ENCODE measurements around the gene EDARADD. TPM values are rescaled to one million over a fixed set of nuclear protein-coding genes. Genes with fewer than 3 reads are reported as not detected.

Gene EDARADD
- total RNA-seq, 1 donor from 2014 or later: 17.0 TPM

- no peak for DNase-seq (ENCODE audit: low spot score in 2 of 2, unreplicated experiment in 2 of 2)
- Mint-ChIP-seq H3K4me1 (peaks cover 40% of the 10 kb centered on the region), H3K36me3 (peaks cover 8% of the 10 kb centered on the region)
These were observed 40.3 kb upstream of the EDARADD start for GRCh38 chr1:236353813-236354212.

GRCh38 chr1:236354330-236355147 lies 39.5 kb upstream of the EDARADD start:
- H3K27me3 Mint-ChIP-seq (ENCODE audit: low read depth): no peaks in the 10 kb centered on the region
- H3K36me3 Mint-ChIP-seq: peaks cover 9% of the 10 kb centered on the region
- H3K4me3 Mint-ChIP-seq: no peak overlapping the region
- H3K9me3 Mint-ChIP-seq: peaks cover 21% of the 10 kb centered on the region
- no peak overlapping the region for H3K27ac Mint-ChIP-seq
- no peak for TF ChIP-seq CTCF (IDR thresholded peaks at IDR 0.05; ENCODE audit: unreplicated experiment)
- DNase-seq (ENCODE audit: low spot score in 2 of 2, unreplicated experiment in 2 of 2): no peak
- H3K4me1 Mint-ChIP-seq: peaks cover 38% of the 10 kb centered on the region

More at GRCh38 chr1:236353813-236354212, 40.3 kb upstream of the EDARADD start:
- no peak for TF ChIP-seq CTCF (IDR thresholded peaks at IDR 0.05; ENCODE audit: unreplicated experiment)
- Mint-ChIP-seq H3K27me3 (ENCODE audit: low read depth) (no peaks in the 10 kb centered on the region), H3K27ac (peak overlapping the region; percentile 30), H3K9me3 (peaks cover 14% of the 10 kb centered on the region), H3K4me3 (no peak overlapping the region)

DNA sequence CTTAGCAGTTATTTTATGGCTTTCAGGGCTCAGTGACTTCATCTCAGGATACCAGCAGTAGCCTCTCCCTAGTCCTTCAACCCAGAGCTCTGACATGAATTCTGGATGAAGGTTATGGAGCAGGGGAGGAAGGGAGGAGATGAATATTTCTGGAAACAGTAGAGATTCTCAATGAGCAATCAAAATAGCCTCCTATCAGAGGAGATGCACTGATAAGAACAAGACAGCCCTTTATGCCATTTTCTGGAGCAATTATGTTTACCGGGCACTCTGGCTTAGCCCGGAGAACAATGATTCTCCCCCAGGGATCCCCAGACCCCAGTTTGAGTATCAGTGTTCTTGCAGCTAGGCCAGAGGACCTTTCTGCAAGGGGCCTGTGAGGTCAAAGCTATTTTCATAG lies 37.9 kb upstream of the EDARADD start:
- Mint-ChIP-seq H3K27ac (no peak overlapping the region), H3K36me3 (peaks cover 9% of the 10 kb centered on the region), H3K4me1 (peaks cover 28% of the 10 kb centered on the region), H3K27me3 (ENCODE audit: low read depth) (no peaks in the 10 kb centered on the region), H3K4me3 (no peak overlapping the region), H3K9me3 (peaks cover 21% of the 10 kb centered on the region)
- no peak for DNase-seq (ENCODE audit: low spot score in 2 of 2, unreplicated experiment in 2 of 2)
- no peak for TF ChIP-seq CTCF (IDR thresholded peaks at IDR 0.05; ENCODE audit: unreplicated experiment)

DNA sequence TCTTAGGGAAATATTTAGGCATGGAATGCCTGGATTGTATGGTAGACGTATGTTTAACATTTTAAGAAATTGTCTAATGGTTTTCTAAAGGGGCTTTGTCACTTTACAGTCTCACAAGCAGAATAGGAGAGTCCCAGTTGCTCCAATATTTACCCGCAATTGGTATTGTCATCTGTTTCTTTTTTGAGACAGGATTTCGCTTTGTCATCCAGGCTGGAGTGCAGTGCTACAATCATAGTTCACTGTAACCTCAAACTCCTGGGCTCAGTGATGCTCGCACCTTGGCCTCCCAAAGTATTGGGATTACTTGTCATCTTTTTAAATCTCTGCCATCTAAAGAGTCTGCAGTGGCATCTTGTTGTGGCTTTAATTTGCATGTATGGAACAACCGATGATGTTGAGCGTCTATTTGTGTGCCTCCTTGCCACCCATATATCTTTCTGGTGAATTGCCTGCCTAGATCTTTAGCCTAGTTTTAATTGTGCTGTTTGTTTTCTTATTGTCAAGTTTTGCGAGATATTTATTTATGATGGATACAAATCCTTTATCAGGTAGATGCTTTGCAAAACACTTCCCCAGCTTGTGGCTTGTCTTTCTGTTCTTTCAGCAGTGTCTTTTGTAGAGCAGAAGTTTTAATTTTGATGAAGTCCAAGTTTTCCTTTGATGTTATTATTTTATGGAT lies 32.0 kb upstream of the EDARADD start:
- no peak for DNase-seq (ENCODE audit: low spot score in 2 of 2, unreplicated experiment in 2 of 2)
- H3K36me3 Mint-ChIP-seq: peaks cover 9% of the 10 kb centered on the region
- peaks cover 21% of the 10 kb centered on the region for H3K9me3 Mint-ChIP-seq
- H3K27ac Mint-ChIP-seq: no peak overlapping the region
- TF ChIP-seq CTCF (IDR thresholded peaks at IDR 0.05; ENCODE audit: unreplicated experiment): no peak
- H3K27me3 Mint-ChIP-seq (ENCODE audit: low read depth): peaks cover 4% of the 10 kb centered on the region
- H3K4me3 Mint-ChIP-seq: no peak overlapping the region
- peaks cover 30% of the 10 kb centered on the region for H3K4me1 Mint-ChIP-seq

DNA sequence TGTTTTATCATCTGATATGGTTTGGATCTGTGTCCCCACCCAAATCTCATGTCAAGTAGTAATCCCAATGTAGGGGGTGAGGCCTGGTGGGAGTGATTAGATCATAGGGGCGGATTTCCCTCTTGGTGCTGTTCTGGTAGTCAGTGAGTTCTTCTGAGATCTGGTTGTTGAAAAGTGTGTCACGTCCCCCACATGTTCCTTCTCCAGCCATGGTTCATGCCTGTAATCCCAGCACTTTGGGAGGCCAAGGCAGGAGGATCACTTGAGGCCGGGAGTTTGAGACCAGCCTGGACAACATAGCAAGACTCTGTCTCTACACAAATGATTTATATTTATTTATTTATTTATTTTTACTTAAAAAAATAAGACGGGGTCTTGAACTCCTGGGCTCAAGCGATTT lies 30.8 kb upstream of the EDARADD start:
- Mint-ChIP-seq H3K36me3 (peaks cover 6% of the 10 kb centered on the region), H3K27ac (no peak overlapping the region), H3K9me3 (peaks cover 13% of the 10 kb centered on the region), H3K4me3 (no peak overlapping the region), H3K4me1 (peaks cover 26% of the 10 kb centered on the region), H3K27me3 (ENCODE audit: low read depth) (peaks cover 4% of the 10 kb centered on the region)
- TF ChIP-seq CTCF (IDR thresholded peaks at IDR 0.05; ENCODE audit: unreplicated experiment): no peak
- DNase-seq (ENCODE audit: low spot score in 2 of 2, unreplicated experiment in 2 of 2): no peak
